Stomach (tissue), 9 donors: Measurements from ENCODE around the gene GMEB2. TPM values are rescaled to one million over a fixed set of nuclear protein-coding genes. Genes with fewer than 3 reads are reported as not detected.
A peak's percentile ranks its signal among the peaks of the same experiment; 100 is the strongest.

ENCODE experiments used
- DNase-seq, 2 donors: peaks; one replicate each; pipeline versions ENCODE4 v3.0.0 to v3.0.0-alpha.2; 2013 to 2019
- H3K27ac ChIP-seq, 5 donors: fragments of 200-600 bp in 4 of 5; sonication (generic) in 4 of 5; one replicate each; pipeline ENCODE4 v1.5.1; 2013 to 2019; ENCODE audit warnings: mild to moderate bottlenecking in 1 of 5, moderate library complexity in 1 of 5
- H3K27me3 ChIP-seq, 3 donors: fragments of 200-600 bp; sonication (generic); one replicate each; pipeline ENCODE4 v1.5.1; 2017 to 2019; ENCODE audit warnings: mixed run types in 1 of 3
- H3K36me3 ChIP-seq, 4 donors: fragments of 200-600 bp; sonication (generic); 1 replicate in 3 of 4; 2 replicates in 1 of 4; pipeline ENCODE4 v1.5.1; 2016 to 2019
- H3K4me1 ChIP-seq, 4 donors: fragments of 200-600 bp; sonication (generic); one replicate each; pipeline ENCODE4 v1.5.1; 2016 to 2019
- H3K4me3 ChIP-seq, 4 donors: fragments of 200-600 bp; sonication (generic) in 3 of 4; one replicate each; pipeline ENCODE4 v1.5.1; 2016 to 2019; ENCODE audit warnings: mild to moderate bottlenecking in 1 of 4
- H3K9me3 ChIP-seq, 4 donors: fragments of 200-600 bp; sonication (generic); one replicate each; pipeline ENCODE4 v1.5.1; 2016 to 2019
- EP300 ChIP-seq: sonication (generic); formaldehyde crosslinking; IDR thresholded peaks from one replicate; pipeline ENCODE4 v1.6.1; 2017; ENCODE audit warnings: antibody characterized with exemption
- POLR2A ChIP-seq, 4 donors: fragments of 450-650 bp; IDR thresholded peaks; one replicate each; pipeline ENCODE4 v1.6.1; 2016; ENCODE audit warnings: antibody characterized with exemption in 4 of 4, control low read depth in 2 of 4, mild to moderate bottlenecking in 1 of 4, moderate library complexity in 1 of 4
- POLR2AphosphoS5 ChIP-seq, 3 donors: sonication (generic); formaldehyde crosslinking; IDR thresholded peaks; one replicate each; pipeline ENCODE4 v1.6.1; 2016; ENCODE audit warnings: antibody characterized with exemption in 3 of 3
- WGBS, 5 donors: extraction: QIAGEN DNeasy Blood & Tissue Kit in 3 of 5; methylation state at CpG; one replicate each; pipeline versions ENCODE4 v1.1.5 to v1.1.7; 2013 to 2018; 5-methylcytosine and 5-hydroxymethylcytosine counted together
- intact Hi-C: fragments of 100-400 bp; cut with DNase I; formaldehyde crosslinking; loops from one replicate; pipeline ENCODE4 v1.15.1; 2023; ENCODE audit warnings: low total_unique reads
- polyA plus RNA-seq, 3 donors: library from polyadenylated mRNA; stranded (reverse); fragments of 200-250 nt; gene quantifications; one replicate each; pipeline ENCODE4 v1.2.3, GENCODE V29; 2013
- total RNA-seq, 5 donors: library from RNA; depleted of rRNA; stranded (reverse); fragments of >200 nt; gene quantifications; one replicate each; pipeline versions ENCODE4 v1.1.0 to v1.2.3, GENCODE V29; 2014 to 2016
- TF ChIP-seq, protein P1 (sequence below), 7 experiments: fragments of 450-650 bp in 4 of 7; fragments of 200-600 bp in 3 of 7; sonication (generic) in 3 of 7; IDR thresholded peaks; one replicate each; pipeline ENCODE4 v1.5.1; 2016 to 2019; ENCODE audit warnings: antibody characterized with exemption in 7 of 7, control low read depth in 2 of 7, mild to moderate bottlenecking in 1 of 7
- donor health status: healthy with polysubstance abuse.
- donor health status: Bipolar disorder and iron deficiency.
- donor health status: healthy.

The GMEB2 gene
- total and polyA plus RNA-seq, 8 donors = 1.8 to 20.4 (median 7.5) TPM

DNA sequence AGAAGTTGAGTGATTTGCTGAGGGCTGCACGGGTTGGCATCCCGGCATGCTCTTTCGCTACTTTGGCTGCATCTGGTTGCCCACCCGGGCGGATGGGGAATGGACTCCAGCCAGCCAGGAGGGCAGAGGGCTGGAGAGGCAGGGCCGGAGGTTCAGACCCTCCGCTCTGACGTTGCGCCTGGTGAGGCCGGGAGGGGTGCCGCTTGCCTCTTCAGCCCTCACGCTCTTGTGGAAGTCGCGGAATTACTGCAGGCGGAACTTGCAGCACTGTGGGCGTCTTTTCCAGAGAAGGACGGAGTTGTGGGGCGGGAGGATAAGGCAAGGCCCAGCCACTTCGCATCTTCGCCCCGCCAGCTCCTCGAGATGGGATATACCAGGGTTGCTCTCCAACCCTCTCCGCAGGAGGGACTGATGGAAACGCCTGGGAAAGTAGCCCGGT lies 31.9 kb upstream of the GMEB2 start:
- H3K4me1 ChIP-seq = peaks cover 20 to 42% (median 30%) of the 10 kb centered on the region in 4 donors
- H3K27ac ChIP-seq = peak overlapping the region; percentile 71 to 90 (median 89)
- H3K9me3 ChIP-seq = no peaks in the 10 kb centered on the region
- intact Hi-C loops = no loop called here
- TF ChIP-seq POLR2A (IDR thresholded peaks at IDR 0.05) (no peak), EP300 (no peak), POLR2AphosphoS5 (IDR thresholded peaks at IDR 0.05) (no peak)
- TF ChIP-seq, protein P1, sequence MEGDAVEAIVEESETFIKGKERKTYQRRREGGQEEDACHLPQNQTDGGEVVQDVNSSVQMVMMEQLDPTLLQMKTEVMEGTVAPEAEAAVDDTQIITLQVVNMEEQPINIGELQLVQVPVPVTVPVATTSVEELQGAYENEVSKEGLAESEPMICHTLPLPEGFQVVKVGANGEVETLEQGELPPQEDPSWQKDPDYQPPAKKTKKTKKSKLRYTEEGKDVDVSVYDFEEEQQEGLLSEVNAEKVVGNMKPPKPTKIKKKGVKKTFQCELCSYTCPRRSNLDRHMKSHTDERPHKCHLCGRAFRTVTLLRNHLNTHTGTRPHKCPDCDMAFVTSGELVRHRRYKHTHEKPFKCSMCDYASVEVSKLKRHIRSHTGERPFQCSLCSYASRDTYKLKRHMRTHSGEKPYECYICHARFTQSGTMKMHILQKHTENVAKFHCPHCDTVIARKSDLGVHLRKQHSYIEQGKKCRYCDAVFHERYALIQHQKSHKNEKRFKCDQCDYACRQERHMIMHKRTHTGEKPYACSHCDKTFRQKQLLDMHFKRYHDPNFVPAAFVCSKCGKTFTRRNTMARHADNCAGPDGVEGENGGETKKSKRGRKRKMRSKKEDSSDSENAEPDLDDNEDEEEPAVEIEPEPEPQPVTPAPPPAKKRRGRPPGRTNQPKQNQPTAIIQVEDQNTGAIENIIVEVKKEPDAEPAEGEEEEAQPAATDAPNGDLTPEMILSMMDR (IDR thresholded peaks at IDR 0.05) = no peak
- H3K4me3 ChIP-seq = peak overlapping the region; percentile 72 to 95 (median 84)
- DNase-seq = no peak
- WGBS, 5 donors = 0 to 4% (median 1%) methylated on average over 13 to 25 of the region's 25 CpGs
- peaks cover 24 to 39% (median 36%) of the 10 kb centered on the region in 4 donors for H3K36me3 ChIP-seq
- H3K27me3 ChIP-seq = peaks cover 0 to 5% (median 0%) of the 10 kb centered on the region in 3 donors

DNA sequence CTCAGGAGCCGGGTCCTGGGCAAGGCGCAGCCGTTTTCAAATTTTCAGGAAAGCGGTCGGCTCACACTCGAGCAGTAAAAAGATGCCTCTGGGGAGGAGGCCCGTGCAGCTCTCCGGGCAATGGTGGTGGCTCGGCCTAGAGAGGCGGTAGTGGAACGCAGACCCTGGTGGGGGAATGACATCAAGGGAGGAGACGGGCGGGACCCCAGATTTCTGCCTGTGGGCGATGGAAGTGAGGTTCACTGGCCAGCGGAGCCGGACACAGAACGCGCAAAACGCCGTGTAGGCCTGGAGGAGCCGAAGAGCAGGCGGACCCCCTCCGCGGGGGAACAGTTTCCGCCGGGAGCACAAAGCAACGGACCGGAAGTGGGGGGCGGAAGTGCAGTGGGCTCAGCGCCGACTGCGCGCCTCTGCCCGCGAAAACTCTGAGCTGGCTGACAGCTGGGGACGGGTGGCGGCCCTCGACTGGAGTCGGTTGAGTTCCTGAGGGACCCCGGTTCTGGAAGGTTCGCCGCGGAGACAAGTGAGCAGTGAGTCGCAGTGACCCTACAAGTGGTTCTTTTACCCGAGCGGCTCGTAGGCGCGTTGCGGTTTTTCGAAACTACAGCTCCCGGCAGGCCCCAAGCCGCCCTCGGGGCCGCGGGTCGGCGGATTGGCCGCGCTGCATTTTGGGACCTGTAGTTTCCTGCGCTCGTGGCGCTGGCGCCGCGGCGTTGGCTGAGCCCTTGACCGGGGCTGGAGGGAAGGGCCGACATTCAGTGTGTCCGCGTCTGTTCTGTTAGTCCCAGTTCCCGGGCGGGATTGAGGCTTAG lies 31.2 kb upstream of the GMEB2 start, which contains the start of gene RTEL1:
RTEL1 (plus strand) TSS at position 376 of the 812 bp plus-strand sequence. CDS start 1,091 bp downstream, outside the sequence.
- H3K4me1 ChIP-seq = peaks cover 24 to 47% (median 37%) of the 10 kb centered on the region in 4 donors
- 1 to 9% (median 2%) methylated on average over 38 to 73 of the region's 73 CpGs for WGBS, 5 donors
- intact Hi-C loops = no loop called here

DNA sequence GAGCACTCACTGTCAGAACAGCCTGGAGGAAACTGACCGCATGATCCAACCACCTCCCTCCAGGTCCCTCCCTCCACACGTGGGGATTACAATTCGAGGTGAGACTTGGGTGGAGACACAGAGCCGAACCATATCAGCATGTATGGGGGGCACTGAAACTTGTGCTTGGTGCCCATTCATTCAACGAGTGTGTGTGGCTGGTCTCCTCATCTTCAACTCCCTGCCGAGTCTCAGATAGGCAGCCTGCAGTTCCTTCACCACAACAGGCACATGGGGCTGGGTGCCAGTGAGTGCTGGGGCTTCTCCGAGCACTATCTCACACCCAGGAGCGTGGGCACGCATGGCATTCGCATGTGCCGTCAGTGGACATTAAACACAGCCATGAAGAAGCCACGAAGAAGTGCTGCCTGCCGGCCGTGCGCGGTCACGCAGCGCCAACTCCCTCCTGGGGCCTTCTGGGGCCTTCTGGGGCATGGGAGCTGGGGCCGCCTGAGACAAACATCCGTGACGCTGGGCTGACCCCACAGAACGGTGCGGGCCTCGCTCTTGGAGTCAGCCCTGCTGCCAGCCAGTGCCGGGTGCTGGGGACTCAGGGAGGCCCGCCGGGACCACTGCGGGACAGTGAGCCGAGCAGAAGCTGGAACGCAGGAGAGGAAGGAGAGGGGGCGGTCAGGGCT lies 30.5 kb upstream of the GMEB2 start:
- Histone ChIP-seq H3K4me3 (peak overlapping the region; percentile 72 to 95 (median 84)), H3K27me3 (peaks cover 0 to 19% (median 8%) of the 10 kb centered on the region in 3 donors), H3K36me3 (peaks cover 10 to 26% (median 22%) of the 10 kb centered on the region in 4 donors), H3K4me1 (peaks cover 32 to 54% (median 44%) of the 10 kb centered on the region in 4 donors), H3K27ac (peak overlapping the region; percentile 71 to 90 (median 89)), H3K9me3 (no peaks in the 10 kb centered on the region)
- no peak for TF ChIP-seq EP300
- TF ChIP-seq, protein P1 (IDR thresholded peaks at IDR 0.05) = no peak
- TF ChIP-seq POLR2AphosphoS5 (IDR thresholded peaks at IDR 0.05) = no peak
- no peak for TF ChIP-seq POLR2A (IDR thresholded peaks at IDR 0.05)
- no peak for DNase-seq
- intact Hi-C loops = no loop called here
- 34 to 46% (median 40%) methylated on average over 31 of the region's 31 CpGs for WGBS, 5 donors

More for the DNA sequence above, 31.2 kb upstream of the GMEB2 start, which contains the start of gene RTEL1:
- peak within 1 kb of the TSS; percentile 72 to 95 (median 84) for H3K4me3 ChIP-seq
- TF ChIP-seq POLR2AphosphoS5 (IDR thresholded peaks at IDR 0.05) = peak in 2 of 3 donors; percentile 60 to 79
- no peak for TF ChIP-seq EP300
- TF ChIP-seq POLR2A (IDR thresholded peaks at IDR 0.05) = no peak
- TF ChIP-seq, protein P1 (IDR thresholded peaks at IDR 0.05) = peak in 1 of 7 experiments; percentile 35
- H3K9me3 ChIP-seq = no peaks in the 10 kb centered on the region
- H3K27ac ChIP-seq = peak within 1 kb of the TSS; percentile 71 to 90 (median 89)
- peaks cover 0 to 11% (median under 1%) of the 10 kb centered on the region in 3 donors for H3K27me3 ChIP-seq
- peaks cover 18 to 33% (median 30%) of the 10 kb centered on the region in 4 donors for H3K36me3 ChIP-seq
- DNase-seq = peak; percentile 93 to 97

DNA sequence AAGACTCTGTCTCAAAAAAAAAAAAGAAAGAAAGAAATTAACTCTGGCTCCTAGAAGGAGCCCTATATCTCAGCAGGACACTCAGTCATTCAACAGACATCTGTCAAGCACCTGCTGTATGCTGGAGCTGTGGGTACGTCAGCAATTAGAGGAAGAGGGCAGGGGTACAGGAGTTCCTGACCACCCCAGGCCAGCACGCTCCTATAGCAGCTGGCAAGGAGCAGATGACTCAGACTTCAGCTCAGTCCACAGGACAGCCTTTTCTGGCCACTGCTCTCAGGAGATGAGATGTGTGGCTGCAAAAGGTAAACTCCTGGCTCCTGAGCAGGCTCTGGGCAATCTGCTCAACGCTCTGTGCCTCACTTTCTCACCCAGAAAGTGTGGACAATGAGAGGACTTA lies 29.6 kb upstream of the GMEB2 start:
- TF ChIP-seq POLR2A (IDR thresholded peaks at IDR 0.05) = no peak
- no peak for TF ChIP-seq EP300
- TF ChIP-seq, protein P1 (IDR thresholded peaks at IDR 0.05) = no peak
- TF ChIP-seq POLR2AphosphoS5 (IDR thresholded peaks at IDR 0.05) = no peak
- no peak for DNase-seq
- H3K4me1 ChIP-seq = peaks cover 40 to 64% (median 54%) of the 10 kb centered on the region in 4 donors
- H3K27me3 ChIP-seq = peaks cover 0 to 28% (median 16%) of the 10 kb centered on the region in 3 donors
- 76 to 90% (median 85%) methylated on average over 3 of the region's 3 CpGs for WGBS, 5 donors
- intact Hi-C loops = no loop called here
- no peak overlapping the region for H3K4me3 ChIP-seq
- no peak overlapping the region for H3K27ac ChIP-seq
- peaks cover under 1 to 16% (median 13%) of the 10 kb centered on the region in 4 donors for H3K36me3 ChIP-seq
- no peaks in the 10 kb centered on the region for H3K9me3 ChIP-seq
